HCT116 (cell line): ENCODE data around the gene TMEM225. TPM values are rescaled to one million over a fixed set of nuclear protein-coding genes. Genes with fewer than 3 reads are reported as not detected.

Experiments
- ATAC-seq: fragments of 200-7000 bp; cut with Tn5 transposase; 2 replicates; pipeline ENCODE4 v1.9.1; 2020; ENCODE audit warnings: mild to moderate bottlenecking, moderate library complexity
- BruUV-seq: library from RNA; stranded (reverse); fragments of 400-500 nt; replicated peaks from 2 replicates; lab custom pipeline; 2021; lab: Mats Ljungman, UMichigan
- CTCF ChIA-PET: fragments of 300-600 bp; sonication (Branson Sonifier 250); formaldehyde crosslinking; loops from one replicate; lab custom pipeline; 2021; ENCODE audit warnings: antibody characterized with exemption; lab: Charles Lee
- POLR2A ChIA-PET: fragments of 300-600, 350-600 bp; sonication (Branson Sonifier 250); formaldehyde crosslinking; loops from one replicate; lab custom pipeline; 2021; ENCODE audit warnings: antibody characterized with exemption; lab: Charles Lee
- RAD21 ChIA-PET, 2 experiments: fragments of 300-600 bp; sonication (Branson Sonifier 250); formaldehyde crosslinking; loops; one replicate each; lab custom pipeline; 2023; ENCODE audit warnings: low total read pairs in 2 of 2; ENCODE audit not compliant: uncharacterized antibody in 2 of 2, unreplicated experiment in 2 of 2, low non-redundant PET in 1 of 2; lab: Charles Lee
- DNase-seq: peaks from one replicate; pipeline ENCODE4 v3.0.0-alpha.2; 2010; ENCODE audit warnings: low read depth, low spot score
- H2AFZ ChIP-seq: fragments of 200-600 bp; shearing (Covaris generic), sonication (generic); 2 replicates; pipeline ENCODE4 v1.6.1; 2017; ENCODE audit warnings: low read depth, mixed run types, mixed read lengths, antibody characterized with exemption, low read length; ENCODE audit not compliant: poor library complexity, severe bottlenecking
- H3K27ac ChIP-seq: 2 replicates; pipeline ENCODE4 v1.5.1; 2012; ENCODE audit warnings: low read depth, low read length
- H3K27me3 ChIP-seq: fragments of 200-600 bp; sonication (generic); 2 replicates; pipeline ENCODE4 v1.6.1; 2016; ENCODE audit warnings: mixed run types, low read length, mixed read lengths; ENCODE audit not compliant: insufficient read depth
- H3K36me3 ChIP-seq, 2 experiments: fragments of 200-500 bp in 1 of 2; fragments of 200-600 bp in 1 of 2; sonication (Bioruptor generic) in 1 of 2; sonication (generic) in 1 of 2; 2 replicates each; pipeline versions ENCODE4 v1.5.1 to v1.6.1; 2014 to 2016; ENCODE audit warnings: low read length in 2 of 2, inconsistent platforms in 1 of 2, mixed read lengths in 1 of 2, mixed run types in 1 of 2; ENCODE audit not compliant: insufficient read depth in 2 of 2, control insufficient read depth in 1 of 2
- H3K4me1 ChIP-seq, 2 experiments: fragments of 200-600 bp in 1 of 2; sonication (generic) in 1 of 2; 2 replicates each; pipeline versions ENCODE4 v1.5.1 to v1.6.1; 2012 to 2017; ENCODE audit warnings: low read length in 2 of 2, inconsistent platforms in 1 of 2, mild to moderate bottlenecking in 1 of 2, mixed read lengths in 1 of 2, mixed run types in 1 of 2, moderate library complexity in 1 of 2; ENCODE audit not compliant: insufficient read depth in 2 of 2, control insufficient read depth in 1 of 2
- H3K4me2 ChIP-seq: fragments of 200-600 bp; sonication (generic); 2 replicates; pipeline ENCODE4 v1.6.1; 2017; ENCODE audit warnings: mixed run types, low read length, mixed read lengths
- H3K4me3 ChIP-seq, 2 experiments: fragments of 200-600 bp in 1 of 2; sonication (generic) in 1 of 2; replicated peaks in 1 of 2; 2 replicates each; pipeline ENCODE4 v1.5.1; 2011 to 2016; ENCODE audit warnings: low read length in 2 of 2, control low read depth in 1 of 2, low read depth in 1 of 2, mild to moderate bottlenecking in 1 of 2, mixed read lengths in 1 of 2, mixed run types in 1 of 2
- H3K79me2 ChIP-seq: fragments of 200-600 bp; sonication (generic); 2 replicates; pipeline ENCODE4 v1.6.1; 2017; ENCODE audit warnings: mild to moderate bottlenecking, mixed run types, low read length, moderate library complexity, mixed read lengths; ENCODE audit not compliant: insufficient read depth
- H3K9ac ChIP-seq: fragments of 200-600 bp; sonication (generic); 2 replicates; pipeline ENCODE4 v1.6.1; 2016; ENCODE audit warnings: low read length, mixed read lengths
- H3K9me2 ChIP-seq: fragments of 200-600 bp; sonication (generic), shearing (Covaris generic); 2 replicates; pipeline ENCODE4 v1.6.1; 2017; ENCODE audit warnings: mixed run types, mild to moderate bottlenecking, moderate library complexity; ENCODE audit not compliant: insufficient read depth
- H3K9me3 ChIP-seq, 2 experiments: fragments of 200-500 bp in 1 of 2; fragments of 200-600 bp in 1 of 2; sonication (Bioruptor generic) in 1 of 2; sonication (generic) in 1 of 2; 2 replicates each; pipeline ENCODE4 v1.6.1; 2014 to 2017; ENCODE audit warnings: low read length in 2 of 2, mixed read lengths in 2 of 2, inconsistent platforms in 1 of 2, low read depth in 1 of 2, mild to moderate bottlenecking in 1 of 2, mixed run types in 1 of 2, moderate library complexity in 1 of 2; ENCODE audit not compliant: control insufficient read depth in 1 of 2, insufficient read depth in 1 of 2
- H4K20me1 ChIP-seq: fragments of 200-600 bp; sonication (generic), shearing (Covaris generic); 2 replicates; pipeline ENCODE4 v1.6.1; 2017; ENCODE audit warnings: mixed run types, mild to moderate bottlenecking, moderate library complexity; ENCODE audit not compliant: insufficient read depth
- EGR1 ChIP-seq: IDR thresholded peaks from 2 replicates; pipeline ENCODE4 v1.6.1; 2012; ENCODE audit warnings: low read depth
- EZH2 ChIP-seq: fragments of 200-600 bp; sonication (generic); IDR thresholded peaks from 2 replicates; pipeline ENCODE4 v1.6.1; 2017; ENCODE audit warnings: antibody characterized with exemption, mixed run types
- EZH2phosphoT487 ChIP-seq: fragments of 200-600 bp; IDR thresholded peaks from 2 replicates; pipeline ENCODE4 v1.6.1; 2018; ENCODE audit warnings: antibody characterized with exemption, borderline replicate concordance
- MAX ChIP-seq: IDR thresholded peaks from 2 replicates; pipeline ENCODE4 v1.6.1; 2012
- SIN3A ChIP-seq: IDR thresholded peaks from 2 replicates; pipeline ENCODE4 v1.6.1; 2012; ENCODE audit warnings: low read depth
- SP1 ChIP-seq: IDR thresholded peaks from 2 replicates; pipeline ENCODE4 v1.6.1; 2012; ENCODE audit warnings: low read depth
- ZBTB33 ChIP-seq: IDR thresholded peaks from 2 replicates; pipeline ENCODE4 v1.6.1; 2011; ENCODE audit warnings: mild to moderate bottlenecking, low read length, moderate library complexity; ENCODE audit not compliant: insufficient replicate concordance; ENCODE audit errors: extremely low read depth
- intact Hi-C: fragments of 100-400 bp; cut with micrococcal nuclease; formaldehyde crosslinking; loops from 2 replicates; pipeline ENCODE4 v1.10.0; 2022
- total RNA-seq: library from RNA; stranded (reverse); gene quantifications from one replicate; pipeline ENCODE4 v1.2.1, GENCODE V29; 2021; ENCODE audit not compliant: unreplicated experiment

Gene TMEM225
- total RNA-seq, 1 experiment from 2014 or later, result not detected

DNA sequence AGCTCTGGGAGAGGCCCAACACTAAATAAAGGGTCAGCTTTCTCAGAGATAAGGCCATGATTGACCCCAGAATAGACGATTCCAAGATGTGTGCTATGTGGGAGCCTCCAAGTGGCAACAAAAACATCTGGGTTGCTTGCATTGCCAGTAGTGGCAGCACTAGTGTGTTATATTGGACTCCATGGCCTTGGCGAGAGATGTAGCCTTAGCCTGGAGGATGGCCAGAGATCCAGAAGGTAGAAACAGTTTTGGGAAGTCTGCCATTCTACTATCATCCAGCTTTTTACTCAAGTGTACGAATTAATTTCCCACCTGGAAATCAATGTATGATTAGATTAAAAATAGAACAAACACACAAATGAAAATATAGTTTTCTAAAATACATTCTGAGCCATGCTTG is 19.5 kb upstream of the TMEM225 start:
- Histone ChIP-seq H3K9me2 (no peaks in the 10 kb centered on the region), H3K27me3 (peaks cover 15% of the 10 kb centered on the region; the same call in 1 of the 2 replicates), H3K36me3 (no peaks in the 10 kb centered on the region), H3K9me3 (no peaks in the 10 kb centered on the region), H3K9ac (no peak overlapping the region), H3K4me1 (no peaks in the 10 kb centered on the region), H3K4me3 (no peak overlapping the region), H3K4me2 (no peak overlapping the region), H2AFZ (no peak overlapping the region), H4K20me1 (no peaks in the 10 kb centered on the region; the same call in 1 of the 2 replicates), H3K27ac (no peak overlapping the region), H3K79me2 (no peaks in the 10 kb centered on the region)
- ATAC-seq (no peak), DNase-seq (no peak)
- TF ChIP-seq EZH2phosphoT487 (no peak), EZH2 (no peak), SP1 (no peak), MAX (no peak), EGR1 (no peak)
- intact Hi-C loops, result no loop called here
- RAD21 ChIA-PET, result no interaction called here
- BruUV-seq, result no TSS peak
- CTCF ChIA-PET, result no interaction called here
- POLR2A ChIA-PET, result no interaction called here

DNA sequence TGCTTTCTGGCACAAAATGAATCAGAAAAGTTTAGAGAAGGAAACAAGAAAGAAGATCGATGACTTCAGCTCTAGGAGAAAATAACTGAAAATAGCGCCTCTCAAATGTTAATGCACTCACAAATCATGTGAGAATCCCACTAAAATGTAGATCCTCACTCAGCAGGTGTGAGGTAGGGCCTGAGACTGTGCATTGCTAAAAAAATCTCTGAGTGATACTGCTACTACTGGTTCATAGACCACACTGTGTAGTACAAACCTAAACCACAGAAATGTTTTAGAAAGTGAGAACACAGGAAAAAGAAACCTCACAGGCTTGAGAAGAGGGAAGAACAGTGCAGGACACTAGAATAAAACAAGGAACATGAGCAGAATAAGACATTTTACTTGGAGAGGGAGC is 18.5 kb upstream of the TMEM225 start:
- no peaks in the 10 kb centered on the region; the same call in 1 of the 2 replicates for H4K20me1 ChIP-seq
- peaks cover 14% of the 10 kb centered on the region; the same call in 1 of the 2 replicates for H3K27me3 ChIP-seq
- ChIA-PET POLR2A (no interaction called here), CTCF (no interaction called here), RAD21 (no interaction called here)
- no peak overlapping the region for H3K4me2 ChIP-seq
- no TSS peak for BruUV-seq
- no peaks in the 10 kb centered on the region for H3K9me2 ChIP-seq
- H3K27ac ChIP-seq, result no peak overlapping the region
- no peak overlapping the region for H3K4me3 ChIP-seq
- H2AFZ ChIP-seq, result no peak overlapping the region
- H3K9ac ChIP-seq, result no peak overlapping the region
- H3K36me3 ChIP-seq, result no peaks in the 10 kb centered on the region
- DNase-seq, result no peak
- TF ChIP-seq SIN3A, result no peak
- TF ChIP-seq ZBTB33, result no peak
- no peak for TF ChIP-seq MAX
- H3K79me2 ChIP-seq, result no peaks in the 10 kb centered on the region
- no peaks in the 10 kb centered on the region for H3K4me1 ChIP-seq
- ATAC-seq, result no peak
- intact Hi-C loops, result no loop called here
- no peaks in the 10 kb centered on the region for H3K9me3 ChIP-seq
